Islet of Langerhans (tissue), 1 donor: ENCODE measurements around the gene TSSK6.

ENCODE experiments used
- FAIRE-seq: peaks from one replicate; lab custom pipeline; 2011; peaks lifted over from hg19 to GRCh38; lab: Jason Lieb, UNC

TSSK6 gene

DNA sequence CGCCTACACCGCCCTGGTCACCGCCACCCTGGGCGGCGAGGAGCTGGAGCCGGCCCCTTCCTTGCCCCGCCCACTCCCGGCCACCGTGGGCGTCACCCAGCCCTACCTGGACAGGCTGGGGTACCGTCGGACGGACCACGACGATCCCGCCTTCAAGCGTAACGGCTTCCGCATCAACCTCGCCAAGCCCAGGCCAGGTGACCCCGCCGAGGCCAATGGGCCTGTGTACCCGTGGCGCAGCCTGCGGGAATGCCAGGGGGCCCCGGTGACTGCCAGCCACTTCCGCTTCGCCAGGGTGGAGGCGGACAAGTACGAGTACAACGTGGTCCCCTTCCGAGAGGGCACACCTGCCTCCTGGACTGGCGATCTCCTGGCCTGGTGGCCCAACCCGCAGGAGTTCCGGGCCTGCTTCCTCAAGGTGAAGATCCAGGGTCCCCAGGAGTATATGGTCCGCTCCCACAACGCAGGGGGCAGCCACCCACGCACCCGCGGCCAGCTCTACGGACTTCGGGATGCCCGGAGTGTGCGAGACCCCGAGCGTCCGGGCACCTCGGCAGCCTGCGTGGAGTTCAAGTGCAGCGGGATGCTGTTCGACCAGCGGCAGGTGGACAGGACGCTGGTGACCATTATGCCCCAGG, 29.7 kb upstream of the TSSK6 start:
- no peak for FAIRE-seq

DNA sequence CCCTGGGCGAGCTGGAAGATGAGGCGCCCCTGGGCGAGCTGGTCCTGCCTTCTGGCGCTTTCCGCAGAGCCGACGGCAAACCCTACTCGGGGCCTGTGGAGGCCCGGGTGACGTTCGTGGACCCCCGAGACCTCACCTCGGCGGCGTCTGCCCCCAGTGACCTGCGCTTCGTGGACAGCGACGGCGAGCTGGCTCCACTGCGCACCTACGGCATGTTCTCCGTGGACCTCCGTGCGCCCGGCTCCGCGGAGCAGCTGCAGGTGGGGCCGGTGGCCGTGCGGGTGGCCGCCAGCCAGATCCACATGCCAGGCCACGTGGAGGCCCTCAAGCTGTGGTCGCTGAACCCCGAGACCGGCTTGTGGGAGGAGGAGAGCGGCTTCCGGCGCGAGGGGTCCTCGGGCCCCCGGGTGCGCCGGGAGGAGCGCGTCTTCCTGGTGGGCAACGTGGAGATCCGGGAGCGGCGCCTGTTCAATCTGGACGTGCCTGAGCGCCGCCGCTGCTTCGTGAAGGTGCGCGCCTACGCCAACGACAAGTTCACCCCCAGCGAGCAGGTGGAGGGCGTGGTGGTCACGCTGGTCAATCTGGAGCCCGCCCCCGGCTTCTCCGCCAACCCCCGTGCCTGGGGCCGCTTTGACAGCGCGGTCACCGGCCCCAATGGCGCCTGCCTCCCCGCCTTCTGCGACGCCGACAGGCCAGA, 29.1 kb upstream of the TSSK6 start:
- no peak for FAIRE-seq

DNA sequence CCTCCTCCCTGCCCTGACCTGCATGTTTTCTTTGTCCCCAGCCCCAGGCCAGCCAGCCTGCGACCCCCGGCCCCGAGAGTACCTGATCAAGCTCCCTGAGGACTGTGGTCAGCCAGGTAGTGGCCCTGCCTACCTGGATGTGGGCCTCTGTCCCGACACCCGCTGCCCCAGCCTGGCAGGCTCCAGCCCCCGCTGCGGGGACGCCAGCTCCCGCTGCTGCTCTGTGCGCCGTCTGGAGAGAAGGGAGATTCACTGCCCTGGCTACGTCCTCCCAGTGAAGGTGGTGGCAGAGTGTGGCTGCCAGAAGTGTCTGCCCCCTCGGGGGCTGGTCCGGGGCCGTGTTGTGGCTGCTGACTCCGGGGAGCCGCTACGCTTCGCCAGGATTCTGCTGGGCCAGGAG, 28.3 kb upstream of the TSSK6 start:
- no peak for FAIRE-seq

DNA sequence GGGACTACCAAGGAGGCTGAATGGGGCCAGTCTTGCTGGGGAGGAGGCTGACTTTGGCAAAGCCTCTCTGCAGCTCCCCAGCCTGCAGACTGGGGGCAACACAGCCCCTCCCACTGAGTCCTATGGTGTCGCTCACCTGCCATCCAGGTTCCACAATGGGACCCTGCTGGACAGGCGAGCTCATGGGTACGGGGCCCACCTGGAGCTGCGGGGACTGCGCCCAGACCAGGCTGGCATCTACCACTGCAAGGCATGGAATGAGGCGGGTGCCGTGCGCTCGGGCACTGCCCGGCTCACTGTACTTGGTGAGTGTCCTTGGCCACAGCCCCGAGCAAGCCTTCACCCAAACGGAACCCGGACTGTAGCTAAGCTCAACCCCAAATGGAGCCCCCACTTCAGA, 27.8 kb upstream of the TSSK6 start:
- no peak for FAIRE-seq

DNA sequence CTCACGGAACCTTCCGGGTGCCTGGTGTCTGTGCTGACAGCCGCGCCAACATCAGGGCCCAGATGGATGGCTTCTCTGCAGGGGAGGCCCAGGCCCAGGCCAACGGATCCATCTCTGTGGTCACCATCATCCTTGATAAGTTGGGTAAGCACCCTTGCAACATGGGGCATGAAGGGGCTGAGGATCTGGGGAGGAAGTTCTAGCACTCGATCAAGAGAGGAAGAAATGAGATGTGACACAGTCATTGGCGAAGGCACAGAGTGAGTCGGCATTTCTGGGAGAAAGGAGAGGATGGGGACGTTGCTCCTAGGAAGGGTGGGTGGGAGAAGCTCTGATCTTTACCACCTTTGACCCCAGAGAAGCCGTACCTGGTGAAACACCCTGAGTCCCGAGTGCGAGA, 27.2 kb upstream of the TSSK6 start:
- FAIRE-seq = no peak

DNA sequence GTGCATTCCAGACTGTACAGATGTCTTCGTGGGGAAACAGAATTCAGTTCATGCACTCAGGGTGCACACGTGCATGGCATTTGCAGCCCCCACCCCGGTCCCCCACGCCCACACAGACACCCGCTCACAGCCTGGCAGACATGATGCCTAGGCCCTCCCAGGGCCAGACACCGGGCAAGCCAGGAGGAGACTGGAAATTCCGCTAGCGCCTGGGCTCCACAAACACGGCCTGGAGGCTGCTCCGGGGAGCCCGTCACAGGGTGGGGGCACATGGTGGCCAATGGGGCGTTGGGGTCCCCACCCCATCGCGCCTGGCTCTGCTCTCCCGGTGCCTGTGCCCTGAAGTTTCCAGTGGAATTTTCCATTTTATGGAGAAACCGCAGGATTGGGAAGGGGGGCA, 26.3 kb upstream of the TSSK6 start:
- no peak for FAIRE-seq

DNA sequence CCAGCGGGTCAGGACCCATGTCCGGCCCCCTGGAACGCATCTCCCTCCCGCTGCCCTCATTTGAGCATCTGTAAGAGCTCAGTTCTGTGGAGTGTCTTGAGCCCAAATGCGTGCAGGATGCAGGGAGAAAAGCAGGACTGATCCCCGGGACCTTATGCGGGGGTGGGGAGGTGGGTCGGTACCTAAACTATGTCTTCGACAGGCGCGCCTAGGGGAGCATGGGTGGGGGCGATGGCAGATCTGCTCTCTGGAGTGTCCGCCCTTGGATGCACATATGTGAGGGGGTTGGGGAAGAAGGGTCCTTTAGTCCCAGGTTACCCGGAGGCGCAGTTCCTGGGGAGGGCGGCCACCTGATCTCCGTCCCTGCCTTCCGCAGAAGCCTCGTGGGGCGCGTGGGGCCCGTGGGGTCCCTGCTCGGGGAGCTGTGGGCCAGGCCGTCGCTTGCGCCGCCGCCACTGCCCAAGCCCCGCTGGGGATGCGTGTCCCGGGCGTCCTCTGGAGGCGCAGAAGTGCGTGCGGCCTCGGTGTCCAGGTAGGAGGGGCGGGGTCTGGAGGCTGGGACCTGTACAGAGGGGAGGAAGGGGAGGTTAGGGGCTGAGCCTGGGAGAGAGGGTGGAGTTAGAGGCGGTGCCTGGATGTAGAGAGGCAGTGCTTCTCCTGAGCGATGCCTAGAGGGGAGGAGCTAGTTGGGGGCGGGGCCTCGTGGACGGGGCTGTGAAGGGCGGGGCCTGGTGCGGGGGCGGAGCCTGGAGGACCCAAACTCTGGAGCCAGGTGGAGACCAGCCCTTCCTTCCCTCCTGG, 25.6 kb upstream of the TSSK6 start:
- no peak for FAIRE-seq

DNA sequence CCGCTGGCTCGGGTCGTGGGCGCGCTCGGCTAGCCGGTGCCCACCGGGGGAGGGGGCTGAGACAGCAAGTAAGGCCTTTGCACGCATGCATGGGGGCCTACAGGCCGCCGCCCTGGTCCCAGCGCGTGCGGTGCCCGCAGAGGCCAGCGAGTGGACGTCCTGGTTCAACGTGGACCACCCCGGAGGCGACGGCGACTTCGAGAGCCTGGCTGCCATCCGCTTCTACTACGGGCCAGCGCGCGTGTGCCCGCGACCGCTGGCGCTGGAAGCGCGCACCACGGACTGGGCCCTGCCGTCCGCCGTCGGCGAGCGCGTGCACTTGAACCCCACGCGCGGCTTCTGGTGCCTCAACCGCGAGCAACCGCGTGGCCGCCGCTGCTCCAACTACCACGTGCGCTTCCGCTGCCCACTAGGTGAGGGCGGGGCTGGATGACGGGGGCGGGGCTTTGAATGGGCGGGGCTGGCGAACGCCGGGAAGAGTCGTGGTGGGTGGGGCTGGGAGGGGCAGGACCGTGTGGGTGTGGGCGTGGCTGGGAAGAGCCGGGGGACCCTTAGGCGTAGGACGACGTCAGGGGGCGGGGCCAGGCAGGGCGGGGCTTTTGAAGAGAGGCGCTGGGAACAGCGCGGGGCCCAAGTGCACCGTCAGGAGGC, 24.8 kb upstream of the TSSK6 start:
- FAIRE-seq = no peak

DNA sequence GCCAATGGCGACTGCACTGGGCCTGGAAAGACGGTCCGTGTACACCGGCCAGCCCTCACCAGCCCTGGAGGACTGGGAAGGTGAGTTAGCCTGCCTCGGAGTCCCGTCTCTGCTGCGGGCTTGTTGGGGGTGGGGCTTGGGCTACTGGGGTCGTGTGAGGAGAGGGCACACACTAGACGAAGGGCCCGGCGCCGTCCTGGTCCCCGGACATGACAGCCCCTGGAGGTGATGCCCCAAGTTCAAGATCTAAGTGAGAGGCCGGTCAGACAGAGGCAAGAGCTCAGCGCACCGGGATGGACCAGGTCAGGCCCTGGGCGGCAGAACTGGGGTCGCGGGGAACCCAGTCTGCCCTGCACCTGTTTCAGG, 24.3 kb upstream of the TSSK6 start:
- no peak for FAIRE-seq

DNA sequence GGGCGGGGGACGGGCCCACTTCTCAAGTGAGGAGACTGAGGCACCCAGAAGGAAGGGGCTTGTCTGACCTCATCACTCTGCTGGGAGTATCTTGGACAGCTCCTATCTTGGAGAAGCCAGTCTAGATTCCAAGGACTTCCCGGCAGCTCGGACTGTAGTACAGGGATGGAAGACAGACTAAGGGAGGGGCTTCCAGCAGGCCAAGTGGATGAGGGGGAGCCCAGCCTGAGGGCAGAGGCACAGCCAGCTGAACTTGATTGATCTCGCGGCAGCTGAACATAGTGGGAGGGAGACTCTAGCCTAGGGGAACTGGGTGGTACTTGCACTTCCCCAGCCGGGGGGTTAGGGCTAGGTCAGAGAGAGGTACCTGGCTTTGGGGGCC, 23.4 kb upstream of the TSSK6 start:
- FAIRE-seq = no peak

DNA sequence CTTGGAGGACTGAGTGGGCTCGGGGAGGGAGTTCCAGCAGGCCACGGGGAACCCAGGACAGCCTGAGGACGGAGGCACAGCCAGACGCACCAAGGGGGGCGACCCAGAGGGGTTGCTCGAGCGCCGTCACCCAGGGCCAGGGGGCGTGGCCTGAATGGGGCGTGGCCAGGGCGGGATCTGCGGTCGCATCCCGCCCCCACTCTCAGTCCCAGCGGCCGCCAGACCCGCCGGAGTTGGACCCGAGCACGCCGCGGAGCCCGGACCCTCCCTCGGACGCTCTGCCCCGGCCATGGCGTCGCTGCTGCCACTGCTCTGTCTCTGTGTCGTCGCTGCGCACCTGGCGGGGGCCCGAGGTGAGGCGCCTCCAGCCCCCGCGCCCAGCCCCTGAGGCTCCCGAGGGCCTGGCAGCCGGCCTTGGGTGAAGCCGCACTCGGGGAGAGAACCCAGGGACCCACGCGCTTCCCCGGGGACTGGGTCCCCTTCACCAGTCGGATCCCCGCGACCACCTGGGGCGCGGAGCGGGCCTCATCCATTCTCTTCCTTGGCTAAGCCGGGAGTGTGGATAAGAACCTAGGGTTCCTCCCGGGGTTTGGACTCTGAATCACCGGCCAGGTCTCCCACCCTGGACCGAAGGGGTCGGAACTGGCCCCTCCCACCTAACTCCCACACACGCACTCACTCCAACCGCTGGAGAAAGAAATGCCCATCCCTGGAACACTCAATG, 22.9 kb upstream of the TSSK6 start, which contains the start of gene CILP2:
TSS of gene CILP2 (plus strand) at position 205 of the 724 bp plus-strand sequence. CDS start at position 290, 85 bp downstream.
- FAIRE-seq = no peak

DNA sequence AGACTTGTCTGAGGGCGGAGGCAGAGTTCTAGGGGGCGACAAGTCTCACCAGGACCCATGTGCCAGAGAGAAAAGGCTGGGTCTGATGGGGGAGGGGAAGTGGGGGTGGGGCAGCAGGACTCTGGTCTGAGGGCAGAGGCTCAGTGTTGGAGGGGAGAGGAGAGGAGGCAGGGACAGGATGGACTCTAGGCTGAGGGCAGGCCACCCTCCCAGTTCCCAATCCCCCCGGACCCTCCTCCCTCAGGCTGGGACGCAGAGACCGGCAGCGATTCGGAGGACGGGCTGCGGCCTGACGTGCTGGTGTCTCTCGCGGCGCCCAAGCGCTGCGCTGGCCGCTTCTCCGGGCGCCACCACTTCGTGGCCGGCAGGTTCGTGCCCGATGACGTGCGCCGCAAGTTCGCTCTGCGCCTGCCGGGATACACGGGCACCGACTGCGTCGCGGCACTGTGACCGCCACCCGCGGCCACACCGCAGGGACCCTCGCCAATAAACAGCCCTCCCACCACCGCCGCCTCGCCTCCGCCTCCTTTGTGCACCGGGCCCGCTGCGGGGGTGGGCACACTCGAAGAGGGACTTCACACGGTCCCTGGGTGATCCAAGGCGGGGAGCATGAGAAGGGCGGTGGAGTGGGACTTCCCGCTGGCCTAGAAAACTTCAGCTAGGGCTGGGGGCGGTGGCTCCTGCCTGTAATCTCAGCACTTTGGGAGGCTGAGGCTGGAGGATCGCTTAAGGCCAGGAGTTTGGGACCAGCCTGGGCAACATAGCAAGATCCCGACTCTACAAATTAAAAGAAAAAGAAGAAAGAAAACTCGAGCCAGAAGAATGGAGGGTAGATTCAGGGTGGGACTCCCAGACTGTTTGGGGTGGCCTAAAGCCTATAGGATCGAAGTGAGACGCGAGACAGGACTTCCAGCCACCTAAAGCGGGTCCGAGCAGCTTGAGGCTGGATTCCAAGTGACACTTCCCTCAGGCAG, 22.0 kb upstream of the TSSK6 start:
- no peak for FAIRE-seq

DNA sequence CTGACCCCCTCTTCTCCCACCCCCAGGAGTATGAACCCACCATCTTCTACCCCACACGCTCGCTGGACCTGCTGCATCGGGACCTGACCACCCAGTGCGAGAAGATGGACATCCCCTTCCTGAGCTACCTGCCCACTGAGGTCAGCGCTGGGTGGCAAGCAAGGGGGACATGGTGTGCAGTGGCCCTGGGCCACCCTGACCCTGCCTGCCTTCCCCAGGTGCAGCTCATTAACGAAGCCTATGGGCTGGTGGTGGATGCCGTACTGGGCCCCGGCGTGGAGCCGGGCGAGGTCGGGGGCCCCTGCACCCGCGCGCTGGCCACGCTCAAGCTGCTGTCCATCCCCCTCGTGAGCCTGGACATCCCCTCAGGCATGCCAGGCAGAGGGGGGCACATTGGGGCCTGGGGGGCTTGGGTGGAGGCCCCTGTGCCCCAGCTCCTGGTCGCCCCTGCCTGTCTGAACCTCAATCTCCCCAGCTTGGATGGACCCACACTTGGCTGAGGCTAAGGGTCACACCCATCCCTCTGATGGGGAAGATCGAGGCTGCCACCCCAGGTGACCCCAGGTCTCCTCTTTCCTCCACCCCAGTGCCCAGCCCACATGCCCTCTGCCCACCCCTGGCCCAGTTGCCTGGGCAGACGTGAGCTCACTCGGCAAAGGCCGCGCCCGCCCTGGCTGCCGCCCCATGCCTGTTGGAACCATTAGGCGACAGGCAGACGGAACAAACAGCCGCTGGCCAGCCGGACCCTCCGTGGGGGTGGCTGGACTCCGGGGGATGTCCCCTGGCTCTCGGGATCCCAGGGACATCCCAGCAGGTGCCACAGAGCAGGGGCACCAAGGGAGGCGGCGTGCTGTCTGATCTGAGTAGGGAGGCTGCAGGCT, 20.2 kb upstream of the TSSK6 start:
- FAIRE-seq = no peak

DNA sequence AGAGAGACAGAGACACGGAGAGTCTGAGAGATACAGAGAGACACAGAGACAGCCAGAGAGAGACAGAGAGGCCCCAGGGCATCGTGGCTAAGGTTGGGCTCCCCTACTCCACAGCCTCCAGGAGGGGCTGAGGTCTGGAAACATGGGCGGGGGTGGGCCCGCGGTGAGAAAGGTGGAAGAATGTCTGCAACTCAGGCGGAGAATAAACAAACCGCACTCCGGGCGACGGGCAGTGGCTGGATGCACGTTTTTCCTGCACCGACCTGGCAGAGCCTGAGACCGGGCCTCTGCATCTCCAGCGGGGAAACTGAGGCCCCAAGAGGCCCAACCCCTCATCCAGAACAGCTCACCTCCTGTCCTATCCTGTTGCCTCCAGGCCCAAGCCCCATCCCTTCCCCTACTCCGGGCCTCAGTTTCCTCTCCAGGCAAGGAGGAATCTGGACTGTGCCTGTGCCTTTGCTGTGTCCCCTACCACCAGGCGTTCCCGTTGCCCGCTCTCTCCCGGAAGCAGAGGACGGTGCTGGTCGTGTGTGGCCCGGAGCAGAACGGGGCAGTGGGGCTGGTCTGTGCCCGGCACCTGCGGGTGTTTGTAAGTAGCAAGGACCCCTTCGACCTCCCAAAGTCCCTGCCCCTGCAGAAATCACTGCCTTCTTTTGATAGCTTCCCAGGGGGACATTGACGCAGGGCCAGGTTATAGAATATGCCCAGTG, 19.4 kb upstream of the TSSK6 start:
- no peak for FAIRE-seq

DNA sequence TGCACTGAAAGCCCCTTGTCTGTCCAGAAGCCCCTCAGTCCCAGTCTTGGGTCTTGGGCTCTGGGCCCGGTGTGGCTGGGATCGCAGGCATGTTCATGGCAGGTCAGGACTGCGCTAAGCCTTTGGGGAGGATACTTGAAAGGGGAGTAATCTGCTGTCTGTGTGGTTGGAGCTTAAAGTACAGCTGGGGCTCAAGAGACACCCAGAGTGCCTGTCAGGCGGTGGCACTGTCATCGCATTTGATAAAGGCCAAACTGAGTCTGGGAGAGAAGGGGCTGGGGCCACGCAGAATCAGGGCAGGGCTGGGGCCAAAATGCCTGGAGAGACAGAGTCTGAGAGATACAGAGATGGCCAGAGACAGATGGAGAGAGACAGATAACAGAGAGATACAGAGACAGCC, 18.5 kb upstream of the TSSK6 start:
- no peak for FAIRE-seq

DNA sequence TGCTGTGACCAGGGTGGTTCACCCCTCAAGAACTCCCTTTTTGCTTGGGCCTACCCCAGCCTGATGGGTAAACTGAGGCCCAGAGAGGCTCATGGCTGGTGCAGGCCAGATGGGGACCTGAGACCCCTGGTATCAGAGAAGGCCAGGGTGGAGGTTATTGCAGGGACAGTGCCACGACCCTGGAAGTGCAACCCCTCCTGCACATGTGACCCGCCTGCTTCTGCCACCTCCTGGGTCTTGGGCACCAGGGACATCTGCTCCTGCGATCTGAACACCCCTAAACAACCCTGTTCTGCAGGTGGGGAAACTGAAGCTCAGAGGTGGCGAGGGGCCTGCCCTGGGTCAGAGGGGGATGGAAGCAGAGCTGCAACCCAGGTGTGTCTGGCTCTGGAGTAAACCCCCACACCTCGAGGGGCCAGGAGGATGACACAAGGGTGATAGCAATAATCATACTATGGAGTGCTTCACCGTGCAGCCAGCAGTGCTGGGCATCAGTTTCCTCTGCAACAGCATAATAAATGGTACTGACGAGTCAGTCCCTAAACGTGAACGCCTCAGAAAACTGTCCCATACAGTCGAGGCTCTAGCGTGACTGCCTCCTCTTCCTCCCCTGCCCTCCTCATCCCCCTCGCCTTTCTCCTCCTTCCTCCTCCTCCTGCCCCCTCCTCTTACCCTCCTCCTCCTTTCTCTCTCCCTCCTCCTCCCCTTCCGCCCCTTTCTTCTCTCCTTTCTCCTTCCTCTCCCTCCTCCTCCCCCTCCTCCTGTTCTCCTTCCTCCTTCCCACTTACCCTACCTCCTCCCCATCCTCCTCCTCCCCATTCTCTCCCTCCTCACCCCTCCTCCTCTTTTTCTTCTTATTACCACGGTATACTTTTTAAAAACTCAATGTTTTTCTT, 17.7 kb upstream of the TSSK6 start:
- no peak for FAIRE-seq

DNA sequence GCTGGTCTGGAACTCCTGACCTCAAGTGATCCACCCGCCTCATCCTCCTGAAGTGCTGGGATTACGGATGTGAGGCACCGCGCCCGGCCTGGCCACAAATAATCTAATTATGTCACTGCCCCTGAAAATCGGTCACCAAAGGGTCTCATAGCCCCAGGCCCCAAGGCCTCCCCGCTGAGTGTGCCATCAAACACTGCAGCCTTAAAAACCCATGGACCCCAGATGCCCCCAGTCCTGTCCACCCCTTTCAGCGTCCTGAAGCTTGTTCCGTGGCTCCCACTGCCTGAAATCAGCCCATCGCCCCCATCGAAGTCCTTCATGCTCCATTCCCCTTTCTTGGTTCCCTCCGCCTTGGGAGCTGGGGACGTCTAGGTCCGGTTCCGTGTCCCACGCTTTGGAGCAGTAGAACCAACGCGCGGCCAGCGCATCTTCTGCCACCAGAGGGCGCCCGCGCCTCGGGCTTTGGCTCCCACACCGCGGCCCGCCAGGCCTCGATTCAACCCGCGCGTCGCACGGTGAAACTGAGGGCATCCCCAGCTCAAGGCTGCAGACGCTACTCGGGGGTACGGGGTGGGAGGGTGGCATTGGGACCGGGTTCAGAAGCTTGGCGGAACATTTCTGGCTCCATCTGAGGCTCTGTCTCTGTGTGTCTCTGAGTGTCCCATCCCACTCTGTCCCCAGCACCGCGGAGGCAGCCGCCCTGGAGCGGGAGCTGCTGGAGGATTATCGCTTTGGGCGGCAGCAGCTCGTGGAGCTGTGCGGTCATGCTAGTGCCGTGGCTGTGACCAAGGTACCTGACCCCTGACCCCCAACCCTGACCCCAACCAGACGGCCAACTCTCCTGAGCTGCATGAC, 16.8 kb upstream of the TSSK6 start:
- FAIRE-seq = no peak
